Fibroblast of the aortic adventitia (primary cell): ENCODE measurements around the gene LDAH. TPM values are rescaled to one million over a fixed set of nuclear protein-coding genes. Genes with fewer than 3 reads are reported as not detected.

Experiments used
- DNase-seq: peaks from one replicate; pipeline ENCODE4 v3.0.0-alpha.2; 2010; ENCODE audit warnings: low read depth
- H3K4me3 ChIP-seq: 2 replicates; pipeline ENCODE4 v1.5.1; 2011; ENCODE audit warnings: low read depth, mild to moderate bottlenecking, control low read depth, low read length, moderate library complexity
- CTCF ChIP-seq: IDR thresholded peaks from 2 replicates; pipeline ENCODE4 v1.5.1; 2011; ENCODE audit warnings: mild to moderate bottlenecking, low read length, control low read depth, inconsistent platforms; ENCODE audit not compliant: insufficient read depth
- total RNA-seq: library from RNA; depleted of rRNA; stranded (reverse); fragments of >200 nt; gene quantifications from 2 replicates; pipeline ENCODE4 v1.2.3, GENCODE V29; 2012; ENCODE audit warnings: low replicate concordance

LDAH gene
- total RNA-seq, 1 donor, result 21.8 TPM

- H3K4me3 ChIP-seq, result no peak overlapping the region
- no peak for DNase-seq
Observed at GRCh38 chr2:20687260-20687832, 135.6 kb downstream of the LDAH start.

GRCh38 chr2:20684581-20685063 lies 138.3 kb downstream of the LDAH start:
- no peak overlapping the region for H3K4me3 ChIP-seq
- TF ChIP-seq CTCF, result no peak
- no peak for DNase-seq

More at GRCh38 chr2:20687260-20687832, 135.6 kb downstream of the LDAH start:
- no peak for TF ChIP-seq CTCF

GRCh38 chr2:20682167-20682920 lies 140.6 kb downstream of the LDAH start:
- DNase-seq, result no peak
- peak; percentile 41 for TF ChIP-seq CTCF
- H3K4me3 ChIP-seq, result no peak overlapping the region

GRCh38 chr2:20680744-20681375 lies 142.0 kb downstream of the LDAH start:
- no peak for DNase-seq
- no peak for TF ChIP-seq CTCF
- H3K4me3 ChIP-seq, result no peak overlapping the region

GRCh38 chr2:20678780-20679179 lies 144.1 kb downstream of the LDAH start:
- TF ChIP-seq CTCF, result no peak
- H3K4me3 ChIP-seq, result no peak overlapping the region
- DNase-seq, result no peak

GRCh38 chr2:20678086-20678395 lies 144.9 kb downstream of the LDAH start:
- no peak for DNase-seq
- H3K4me3 ChIP-seq, result no peak overlapping the region
- no peak for TF ChIP-seq CTCF
